Measurements from ENCODE around the gene PLXNA4.

DNA sequence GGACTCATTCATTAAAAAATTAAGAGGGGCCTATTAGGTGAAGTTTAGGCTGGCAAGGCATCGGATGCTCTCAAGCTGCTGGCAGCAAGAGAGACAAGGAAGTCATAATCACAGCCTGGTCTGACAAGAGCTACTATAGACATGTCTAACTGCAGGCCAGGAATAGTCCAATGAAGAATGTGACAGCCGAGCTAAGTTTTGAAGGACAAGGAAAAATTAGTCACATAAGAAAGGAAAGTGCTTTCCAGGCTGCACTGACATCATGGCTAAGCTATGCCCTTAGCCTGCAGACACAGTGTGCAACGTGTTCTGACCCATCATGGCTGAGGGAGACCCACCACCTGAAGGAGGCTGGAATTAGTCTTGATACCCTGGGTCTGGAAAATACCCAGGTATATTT, 281.1 kb downstream of the PLXNA4 start:
- TF ChIP-seq CTCF (IDR thresholded peaks at IDR 0.05) (no peak), POLR2A (IDR thresholded peaks at IDR 0.05) (no peak)
